H54 (cell line): ENCODE results near the gene DNAJA2.
"Not testable (repeated sequence)": the region's sequence is repeated elsewhere in the genome, so short reads cannot be mapped to it uniquely, and the experiment has no call there.

Experiments used
- DNase-seq: peaks from one replicate; pipeline ENCODE4 v3.0.0; 2011; ENCODE audit warnings: low spot score, mixed read lengths; ENCODE audit not compliant: insufficient read length
- FAIRE-seq: peaks from 3 replicates; lab custom pipeline; 2011; peaks lifted over from hg19 to GRCh38; lab: Jason Lieb, UNC
- POLR2A ChIP-seq: IDR thresholded peaks from 2 replicates; pipeline ENCODE4 v1.6.1; 2011; ENCODE audit warnings: low read depth, mild to moderate bottlenecking, low read length

DNAJA2 gene

DNA sequence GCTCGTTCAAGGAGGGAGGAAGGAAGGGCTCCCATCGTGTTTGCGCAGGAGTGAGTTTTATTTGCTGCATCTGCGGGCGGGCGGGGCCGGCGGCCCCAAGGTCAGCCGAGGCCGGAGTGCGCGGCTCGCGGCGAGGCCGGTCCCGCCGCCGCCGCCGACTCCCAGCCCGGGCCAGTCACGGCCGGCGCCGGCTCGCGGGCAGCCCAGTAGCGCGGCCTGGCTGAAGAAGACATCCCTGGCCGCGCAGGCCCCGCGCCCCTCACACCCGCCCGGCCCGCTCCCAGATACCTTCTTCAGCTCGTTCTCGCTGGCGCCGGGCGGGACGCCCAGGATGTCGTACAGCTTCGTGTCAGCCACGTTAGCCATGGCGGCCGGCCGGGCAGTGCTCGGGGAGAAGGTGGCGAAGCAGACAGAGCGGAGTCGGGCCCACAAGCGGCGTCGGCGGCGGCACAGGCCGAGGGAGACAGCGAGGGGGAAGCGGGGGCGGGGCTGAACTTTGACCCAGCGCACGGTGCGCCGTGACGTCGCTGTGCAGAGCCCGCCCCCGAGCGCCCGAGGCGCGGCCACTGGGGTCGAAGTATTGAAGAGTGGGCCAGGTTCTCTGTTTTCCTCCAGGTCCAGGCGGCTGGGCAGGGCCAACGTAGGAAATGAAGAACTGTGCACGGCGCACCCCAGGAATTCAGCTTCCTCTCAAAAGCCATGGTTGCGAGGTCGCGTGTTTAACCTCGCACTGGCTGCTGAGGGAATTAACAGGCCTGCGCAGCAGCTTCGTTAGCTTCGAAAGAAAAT is at the start of gene DNAJA2:
Gene DNAJA2, minus strand, starts transcription at position 468 of the 789 bp plus-strand sequence. Its CDS starts 102 bp downstream, at position 366.
- FAIRE-seq: no peak
- peak; percentile 77 for TF ChIP-seq POLR2A
- peak; percentile 94 for DNase-seq

DNA sequence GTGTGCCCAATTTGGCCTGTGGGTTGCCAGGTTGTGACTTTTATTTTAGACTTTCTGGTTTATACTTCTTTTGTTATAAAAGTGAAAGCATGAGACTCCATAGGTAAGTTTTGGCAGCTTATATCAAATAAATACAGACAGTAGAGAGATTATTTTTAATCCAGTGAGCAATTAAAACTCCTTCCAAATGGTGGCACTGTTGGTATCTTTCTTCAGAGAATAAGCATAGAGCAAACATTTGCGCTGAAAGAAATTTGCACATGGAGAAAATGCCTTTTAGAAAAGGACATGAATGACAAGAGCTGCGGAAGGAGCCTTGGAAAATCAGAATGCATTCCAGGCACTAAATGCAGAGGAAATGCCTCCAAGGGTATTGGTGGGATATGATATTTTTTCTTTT is 46.1 kb upstream of the DNAJA2 start:
- FAIRE-seq (no peak), DNase-seq (no peak)
- no peak for TF ChIP-seq POLR2A

DNA sequence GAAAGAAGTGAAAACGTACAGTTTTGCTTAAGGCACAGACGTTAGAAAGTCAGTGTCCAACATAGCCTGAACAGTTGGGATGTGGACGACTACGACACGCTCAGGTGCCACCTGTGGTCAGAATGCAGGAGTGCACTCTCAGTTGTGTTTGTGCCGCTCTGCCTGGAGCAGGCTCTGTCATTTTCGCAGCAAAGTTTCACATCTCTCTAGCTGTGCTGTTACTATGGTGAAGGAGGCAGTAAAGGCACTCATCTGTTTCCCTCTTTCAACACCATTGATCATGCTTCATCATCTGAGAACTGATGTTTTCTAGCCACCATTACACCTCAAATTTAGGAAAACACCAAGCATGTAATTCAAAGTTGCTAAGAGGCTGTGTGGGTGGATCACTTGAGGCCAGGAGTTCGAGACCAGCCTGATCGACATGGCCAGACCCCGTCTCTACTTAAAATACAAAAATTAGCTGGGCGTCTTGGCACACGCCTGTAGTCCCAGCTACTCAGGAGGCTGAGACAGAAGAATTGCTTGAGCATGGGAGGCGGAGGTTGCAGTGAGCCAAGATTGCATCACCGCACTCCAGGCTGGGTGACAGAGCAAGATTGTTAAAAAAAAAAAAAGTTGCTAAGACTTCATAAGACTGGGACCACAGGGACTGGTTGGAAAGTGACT is 44.9 kb upstream of the DNAJA2 start:
- peak; percentile 22 for DNase-seq
- no peak for FAIRE-seq
- TF ChIP-seq POLR2A: no peak

DNA sequence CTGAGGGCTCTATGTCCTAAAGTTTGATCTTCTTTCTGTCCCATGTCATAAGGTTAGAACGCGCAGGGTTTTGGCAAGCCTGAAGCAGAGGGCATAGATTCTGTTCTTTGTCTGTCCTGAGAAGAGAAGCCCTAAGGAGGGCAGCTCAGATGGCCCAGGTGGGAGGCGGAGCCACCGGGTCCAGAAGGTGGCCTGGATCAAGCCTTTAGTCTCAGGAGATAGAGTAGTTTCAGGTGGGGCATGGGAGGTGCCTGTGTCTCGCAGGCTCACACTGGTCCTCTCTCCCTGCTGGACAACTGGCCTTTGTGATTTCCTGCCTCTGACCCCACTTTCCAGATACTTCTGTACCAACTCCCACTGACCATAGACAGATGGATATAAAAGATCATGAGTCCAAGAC is 44.2 kb upstream of the DNAJA2 start:
- FAIRE-seq: no peak
- no peak for DNase-seq
- no peak for TF ChIP-seq POLR2A

DNA sequence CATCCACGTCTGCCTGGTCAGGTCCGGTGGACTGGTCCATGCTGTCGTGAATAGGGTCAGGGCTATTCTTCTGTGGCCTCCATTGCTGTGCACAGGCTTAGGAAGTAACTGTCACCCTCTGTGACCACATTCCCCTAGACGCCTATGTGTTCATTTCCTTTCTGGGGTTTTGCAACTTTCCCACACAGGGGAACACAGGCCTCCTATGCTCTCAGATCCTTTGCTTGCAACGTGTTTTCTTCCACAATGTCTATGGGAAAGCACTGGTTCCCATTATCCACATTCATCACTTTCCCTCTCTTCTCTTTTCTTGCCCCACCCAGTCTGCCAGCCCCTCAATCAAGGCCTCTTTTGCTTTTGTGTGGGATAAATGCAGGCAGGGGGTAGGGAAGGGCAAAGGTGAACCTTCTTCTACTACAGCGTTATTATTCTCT is 43.2 kb upstream of the DNAJA2 start:
- DNase-seq (no peak), FAIRE-seq (no peak)
- no peak for TF ChIP-seq POLR2A

DNA sequence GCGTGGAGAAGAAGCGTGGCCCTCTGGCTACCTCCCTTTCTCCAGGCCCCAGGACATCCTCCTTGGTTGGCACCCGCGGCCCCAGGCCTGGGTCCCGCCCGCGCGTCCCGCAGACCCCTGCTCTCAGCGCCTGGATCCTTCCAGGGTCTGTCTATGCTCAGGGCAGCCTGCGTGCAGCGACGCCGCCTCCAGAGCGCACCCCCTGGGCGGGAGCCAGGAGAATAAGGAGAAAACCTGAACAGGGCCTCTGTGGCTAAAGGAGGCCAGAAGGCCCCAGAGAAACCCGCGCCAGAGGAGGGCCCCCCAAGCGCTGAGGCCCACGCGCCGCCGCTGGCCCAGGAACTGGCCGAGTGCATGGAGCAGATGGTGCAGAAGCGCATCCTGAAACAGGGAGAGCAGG is 40.4 kb upstream of the DNAJA2 start:
- TF ChIP-seq POLR2A: no peak
- FAIRE-seq (no peak), DNase-seq (no peak)

DNA sequence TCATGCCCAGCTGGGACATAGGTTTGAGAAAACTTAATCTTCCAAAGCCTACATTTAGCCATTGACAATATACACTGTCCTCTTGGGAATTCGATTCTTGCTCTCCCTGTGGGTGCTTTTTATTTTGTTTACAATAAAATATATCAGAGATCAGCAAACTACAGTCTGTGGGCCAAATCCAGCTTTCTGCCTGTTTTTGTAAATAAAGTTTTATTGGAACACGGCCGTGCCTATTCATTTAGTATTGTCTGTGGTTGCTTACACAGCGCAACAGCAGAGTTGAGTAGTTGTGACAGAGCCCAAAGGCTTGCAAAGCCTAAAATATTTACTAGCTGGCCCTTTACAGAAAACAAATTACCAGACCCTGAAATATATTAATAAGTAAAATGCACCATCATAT is 39.7 kb upstream of the DNAJA2 start:
- DNase-seq (no peak), FAIRE-seq (no peak)

DNA sequence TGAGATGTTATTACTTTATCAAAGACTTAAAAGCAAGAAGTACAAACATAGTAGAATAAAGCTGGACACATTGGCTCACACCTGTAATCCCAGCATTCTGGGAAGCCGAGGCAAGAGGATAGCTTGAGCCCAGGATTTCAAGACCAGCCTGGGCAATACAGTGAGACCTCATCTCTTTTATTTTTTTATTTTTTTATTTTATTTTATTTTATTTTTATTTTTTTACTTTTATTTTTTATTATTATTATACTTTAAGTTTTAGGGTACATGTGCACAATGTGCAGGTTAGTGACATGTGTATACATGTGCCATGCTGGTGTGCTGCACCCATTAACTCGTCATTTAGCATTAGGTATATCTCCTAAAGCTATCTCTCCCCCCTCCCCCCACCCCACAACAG is 37.3 kb upstream of the DNAJA2 start:
- not testable (repeated sequence) for FAIRE-seq, DNase-seq

More for the DNA sequence above, 39.7 kb upstream of the DNAJA2 start:
- no peak for TF ChIP-seq POLR2A

DNA sequence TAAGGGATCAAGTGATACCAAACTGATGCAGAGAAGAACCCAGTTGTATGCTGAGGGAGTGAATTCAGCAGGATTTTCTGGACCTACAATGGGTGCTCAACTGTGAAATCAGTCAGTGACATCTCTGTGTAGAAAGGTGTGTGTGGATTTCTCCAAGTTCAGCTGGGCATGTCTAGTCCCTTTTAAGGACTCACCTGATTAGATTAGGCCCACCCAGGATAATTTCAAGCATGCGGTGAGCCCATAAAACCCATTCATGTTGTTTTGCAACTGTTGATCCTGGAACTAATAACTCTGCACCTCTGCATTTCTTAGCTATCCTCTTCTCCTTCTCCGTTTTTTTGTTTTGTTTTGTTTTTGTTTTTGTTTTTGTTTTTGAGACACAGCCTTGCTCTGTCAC is 35.1 kb upstream of the DNAJA2 start:
- TF ChIP-seq POLR2A: no peak
- no peak for FAIRE-seq
- DNase-seq: no peak

DNA sequence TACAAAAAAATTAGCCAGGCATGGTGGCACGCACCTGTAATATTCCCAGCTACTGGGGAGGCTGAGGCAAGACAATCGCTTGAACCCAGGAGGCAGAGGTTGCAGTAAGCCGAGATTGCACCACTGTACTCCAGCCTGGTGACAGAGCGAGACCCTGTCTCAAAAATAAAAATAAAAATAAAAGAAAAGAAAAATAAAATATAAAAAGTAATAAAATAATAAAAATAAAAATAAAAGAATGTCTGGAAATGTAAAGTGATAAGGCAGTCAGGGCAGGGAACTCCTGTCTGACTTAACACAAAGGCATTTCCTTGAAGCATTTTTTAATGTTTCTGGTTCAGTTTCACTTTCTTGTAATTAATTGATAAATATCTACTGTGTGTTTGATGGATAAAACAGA is 34.7 kb upstream of the DNAJA2 start:
- no peak for TF ChIP-seq POLR2A
- no peak for DNase-seq
- no peak for FAIRE-seq

DNA sequence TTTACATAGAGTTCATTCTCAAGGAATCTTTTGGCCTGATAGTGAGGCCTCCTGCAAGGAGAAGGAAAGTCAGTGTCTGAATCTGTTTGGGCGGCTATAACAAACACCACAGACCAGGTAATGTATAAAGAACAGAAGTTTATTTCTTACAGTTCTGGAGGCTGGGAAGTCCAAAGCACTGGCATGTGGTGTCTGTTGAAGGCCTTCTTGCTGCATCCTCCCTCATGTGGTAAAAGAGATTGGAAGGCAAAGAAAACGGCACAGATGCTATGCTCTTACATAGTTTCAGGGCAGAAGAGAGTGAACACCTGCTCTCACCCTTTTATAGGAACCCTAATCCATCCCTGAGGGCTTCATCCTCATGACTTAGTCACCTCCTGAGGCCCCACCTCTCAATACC is 31.2 kb upstream of the DNAJA2 start:
- DNase-seq (no peak), FAIRE-seq (no peak)
- TF ChIP-seq POLR2A: no peak

DNA sequence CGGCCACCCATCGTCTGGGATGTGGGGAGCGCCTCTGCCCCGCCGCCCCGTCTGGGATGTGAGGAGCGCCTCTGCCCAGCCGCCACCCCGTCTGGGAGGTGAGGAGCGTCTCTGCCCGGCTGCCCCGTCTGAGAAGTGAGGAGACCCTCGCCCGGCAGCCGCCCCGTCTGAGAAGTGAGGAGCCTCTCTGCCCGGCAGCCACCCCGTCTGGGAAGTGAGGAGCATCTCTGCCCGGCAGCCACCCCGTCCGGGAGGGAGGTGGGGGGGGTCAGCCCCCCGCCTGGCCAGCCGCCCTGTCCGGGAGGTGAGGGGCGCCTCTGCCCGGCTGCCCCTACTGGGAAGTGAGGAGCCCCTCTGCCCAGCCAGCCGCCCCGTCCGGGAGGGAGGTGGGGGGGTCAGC is 26.6 kb upstream of the DNAJA2 start:
- FAIRE-seq: not testable (repeated sequence)

DNA sequence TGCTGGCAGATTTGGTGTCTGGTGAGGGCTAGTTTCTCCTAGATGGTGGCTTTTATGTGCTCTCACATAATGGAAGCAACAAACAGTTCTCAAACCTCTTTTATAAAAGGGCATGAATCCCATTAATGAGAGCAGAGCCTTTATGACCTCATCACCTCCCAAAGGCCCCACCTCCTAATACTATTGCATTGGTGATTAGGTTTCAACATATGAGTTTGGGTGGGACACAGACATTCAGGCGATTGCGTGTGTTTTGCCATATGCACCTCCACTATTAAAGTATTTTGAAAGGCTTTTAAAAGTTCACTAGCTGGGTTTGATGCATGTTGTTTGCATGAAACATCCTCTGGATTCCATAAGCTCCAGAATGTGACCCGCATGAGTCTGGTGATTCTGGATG is 24.4 kb upstream of the DNAJA2 start:
- DNase-seq (no peak), FAIRE-seq (no peak)
- TF ChIP-seq POLR2A: no peak

More for the DNA sequence above, 26.6 kb upstream of the DNAJA2 start:
- DNase-seq: not testable (repeated sequence)

DNA sequence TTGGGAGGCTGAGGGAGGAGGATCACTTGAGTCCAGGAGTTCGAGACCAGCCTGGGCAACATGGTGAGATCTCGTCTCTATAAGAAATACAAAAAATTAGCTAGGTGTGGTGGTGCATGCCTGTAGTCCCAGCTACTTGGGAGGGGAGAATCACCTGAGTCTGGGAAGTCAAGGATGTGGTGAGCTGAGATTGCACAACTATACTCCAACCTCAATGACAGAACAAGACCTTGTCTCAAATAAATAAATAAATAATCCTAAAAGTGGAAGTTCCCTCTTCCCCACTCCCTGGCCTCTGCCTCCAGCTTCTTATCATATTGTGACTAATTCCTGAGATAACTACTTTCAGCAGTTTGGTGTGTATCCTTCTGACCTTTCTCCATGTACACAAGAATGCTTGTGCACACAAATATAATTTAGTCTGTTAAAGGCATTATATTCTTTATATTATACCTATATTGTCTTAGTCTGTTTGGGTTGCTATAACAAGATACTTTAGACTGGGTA is 23.5 kb upstream of the DNAJA2 start:
- DNase-seq (no peak), FAIRE-seq (no peak)
- no peak for TF ChIP-seq POLR2A
